Measurements from ENCODE around the gene FNDC3B.

The FNDC3B gene

DNA sequence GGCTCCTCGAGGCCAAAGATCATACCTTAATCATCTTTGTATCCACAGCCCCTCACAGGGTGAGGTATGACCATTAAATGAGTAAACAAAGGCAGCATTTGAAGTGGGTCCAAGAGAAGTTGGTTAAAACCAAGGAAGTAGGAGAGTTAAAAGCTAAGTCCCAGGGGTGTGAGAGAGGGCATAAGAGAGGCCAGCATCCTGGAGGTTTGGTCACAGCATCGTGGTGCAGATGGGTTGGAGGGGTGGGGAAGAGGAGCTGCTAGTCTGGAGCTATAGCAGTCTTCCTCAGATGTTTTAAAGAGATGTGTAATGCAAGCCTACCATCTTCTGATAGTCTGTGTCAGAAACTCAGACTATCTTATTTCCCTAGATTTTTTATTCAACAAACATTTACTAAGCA, 253.7 kb downstream of the FNDC3B start:
- in situ Hi-C loops (cut with HindIII; ENCODE audit: low sequenced_read_pairs), result loop anchor here (5.0 kb wide), 1 partner anchor 66 kb away; no protein-coding TSS in a partner anchor
- TF ChIP-seq CTCF (IDR thresholded peaks at IDR 0.05; ENCODE audit: low read depth, low read length, missing control alignments), result no peak
- DNase-seq (ENCODE audit: low read depth), result no peak
- H3K4me3 ChIP-seq (ENCODE audit: low read depth, low read length), result no peak overlapping the region

GRCh38 chr3:172294223-172294806, 254.9 kb downstream of the FNDC3B start:
- no peak overlapping the region for H3K4me3 ChIP-seq (ENCODE audit: low read depth, low read length)
- in situ Hi-C loops (cut with HindIII; ENCODE audit: low sequenced_read_pairs), result loop anchor here (5.0 kb wide), 1 partner anchor 67 kb away; no protein-coding TSS in a partner anchor
- no peak for TF ChIP-seq CTCF (IDR thresholded peaks at IDR 0.05; ENCODE audit: low read depth, low read length, missing control alignments)
- no peak for DNase-seq (ENCODE audit: low read depth)

- no peak for DNase-seq (ENCODE audit: low read depth)
- in situ Hi-C loops (cut with HindIII; ENCODE audit: low sequenced_read_pairs), result no loop called here
- no peak for TF ChIP-seq CTCF (IDR thresholded peaks at IDR 0.05; ENCODE audit: low read depth, low read length, missing control alignments)
- H3K4me3 ChIP-seq (ENCODE audit: low read depth, low read length), result no peak overlapping the region
Observed at GRCh38 chr3:172296248-172296974, 257.0 kb downstream of the FNDC3B start.

DNA sequence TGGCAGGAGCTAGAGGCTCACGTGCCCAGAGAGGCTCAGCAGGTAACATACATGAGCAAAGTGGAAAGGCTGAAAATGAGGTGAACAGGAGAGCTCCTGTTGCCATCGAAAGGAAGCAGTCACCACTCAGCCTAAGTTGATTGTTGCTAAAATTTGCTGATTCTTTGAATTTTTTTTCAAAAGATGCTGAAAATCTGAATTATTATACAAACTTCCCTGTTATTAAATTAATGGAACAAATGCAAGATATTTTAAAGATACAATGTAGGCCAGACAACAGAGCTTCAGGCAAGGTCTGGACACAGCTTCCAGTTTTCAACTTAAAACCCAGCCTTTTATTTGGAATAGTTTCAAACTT, 257.6 kb downstream of the FNDC3B start:
- H3K4me3 ChIP-seq (ENCODE audit: low read depth, low read length), result no peak overlapping the region
- no peak for DNase-seq (ENCODE audit: low read depth)
- no peak for TF ChIP-seq CTCF (IDR thresholded peaks at IDR 0.05; ENCODE audit: low read depth, low read length, missing control alignments)
- in situ Hi-C loops (cut with HindIII; ENCODE audit: low sequenced_read_pairs), result no loop called here

DNA sequence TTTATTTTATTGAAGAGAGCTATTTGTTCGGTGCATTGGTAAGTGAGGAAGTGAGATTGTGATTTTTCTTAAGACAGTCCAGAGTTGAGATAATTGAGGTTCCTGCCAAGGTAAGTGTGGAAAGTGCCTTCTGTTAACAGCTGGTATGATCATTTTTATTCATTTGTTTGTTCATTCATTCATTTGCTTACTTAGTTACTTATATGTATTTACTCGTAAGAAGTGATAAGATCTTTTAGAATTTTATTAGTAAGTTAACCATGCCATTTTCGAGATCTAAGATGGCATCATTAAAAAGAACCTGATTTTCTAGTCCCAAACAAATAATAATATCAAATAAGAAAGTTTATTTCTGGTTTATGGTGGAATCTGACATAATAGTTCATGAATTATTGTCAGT, 258.9 kb downstream of the FNDC3B start:
- TF ChIP-seq CTCF (IDR thresholded peaks at IDR 0.05; ENCODE audit: low read depth, low read length, missing control alignments), result no peak
- no peak for DNase-seq (ENCODE audit: low read depth)
- no peak overlapping the region for H3K4me3 ChIP-seq (ENCODE audit: low read depth, low read length)
- in situ Hi-C loops (cut with HindIII; ENCODE audit: low sequenced_read_pairs), result no loop called here

GRCh38 chr3:172300187-172300586, 260.8 kb downstream of the FNDC3B start:
- TF ChIP-seq CTCF (IDR thresholded peaks at IDR 0.05; ENCODE audit: low read depth, low read length, missing control alignments), result no peak

More at GRCh38 chr3:172300187-172300586, 260.8 kb downstream of the FNDC3B start:
- in situ Hi-C loops (cut with HindIII; ENCODE audit: low sequenced_read_pairs), result no loop called here
- DNase-seq (ENCODE audit: low read depth), result no peak
- no peak overlapping the region for H3K4me3 ChIP-seq (ENCODE audit: low read depth, low read length)

Data from astrocyte of the cerebellum (primary cell).